H1 (cell line): ENCODE measurements around the gene CHST9. TPM values are rescaled to one million over a fixed set of nuclear protein-coding genes. Genes with fewer than 3 reads are reported as not detected.

Experiments used
- CTCF ChIA-PET: fragments of 300-600 bp; sonication (Branson Sonifier 250); formaldehyde crosslinking; loops from one replicate; lab custom pipeline; 2021; ENCODE audit not compliant: partially characterized antibody; lab: Charles Lee
- POLR2A ChIA-PET: fragments of 300-600 bp; sonication (Branson Sonifier 250); formaldehyde crosslinking; loops from one replicate; lab custom pipeline; 2021; ENCODE audit warnings: inconsistent platforms; ENCODE audit not compliant: partially characterized antibody; lab: Charles Lee
- DNase-seq, 2 experiments: peaks; one replicate each; pipeline versions ENCODE4 v3.0.0 to v3.0.0-alpha.2; 2010 to 2022; ENCODE audit warnings: low spot score in 2 of 2, low read depth in 1 of 2, mixed read lengths in 1 of 2
- FAIRE-seq: peaks from 2 replicates; lab custom pipeline; 2011; peaks lifted over from hg19 to GRCh38; lab: Jason Lieb, UNC
- H2AFZ ChIP-seq: 2 replicates; pipeline ENCODE4 v1.8.1; 2012; ENCODE audit warnings: low read length, inconsistent platforms
- H2AK5ac ChIP-seq: 2 replicates; pipeline ENCODE4 v1.6.1; 2013; ENCODE audit warnings: low read depth, low read length
- H2BK120ac ChIP-seq: replicated peaks from 2 replicates; pipeline ENCODE3; 2013; ENCODE audit warnings: low read depth, low read length, inconsistent platforms
- H2BK12ac ChIP-seq: 2 replicates; pipeline ENCODE4 v1.6.1; 2013; ENCODE audit warnings: low read depth, low read length
- H2BK15ac ChIP-seq: 2 replicates; pipeline ENCODE4 v1.6.1; 2013; ENCODE audit warnings: low read length
- H2BK20ac ChIP-seq: 2 replicates; pipeline ENCODE4 v1.6.1; 2013; ENCODE audit warnings: low read length
- H2BK5ac ChIP-seq: 2 replicates; pipeline ENCODE4 v1.6.1; 2013; ENCODE audit warnings: low read depth, low read length
- H3K14ac ChIP-seq: 2 replicates; pipeline ENCODE4 v1.6.1; 2013; ENCODE audit warnings: inconsistent platforms; ENCODE audit not compliant: insufficient read length
- H3K18ac ChIP-seq: 2 replicates; pipeline ENCODE4 v1.6.1; 2013; ENCODE audit warnings: low read length; ENCODE audit errors: extremely low read depth
- H3K23ac ChIP-seq: 2 replicates; pipeline ENCODE4 v1.6.1; 2013; ENCODE audit warnings: inconsistent platforms; ENCODE audit not compliant: insufficient read length
- H3K23me2 ChIP-seq: 2 replicates; pipeline ENCODE4 v1.6.1; 2013; ENCODE audit warnings: low read depth, low read length
- H3K27ac ChIP-seq: 2 replicates; pipeline ENCODE4 v1.6.1; 2011; ENCODE audit warnings: low read depth, low read length, inconsistent platforms
- H3K27me3 ChIP-seq, 4 experiments: replicated peaks in 1 of 4; 1 replicate in 1 of 4; 2 replicates in 3 of 4; pipeline versions ENCODE4 v1.6.1 to v1.8.1; 2011 to 2013; ENCODE audit warnings: low read length in 3 of 4, mild to moderate bottlenecking in 3 of 4, inconsistent platforms in 2 of 4, mixed read lengths in 2 of 4, moderate library complexity in 1 of 4; ENCODE audit not compliant: control insufficient read depth in 3 of 4, insufficient read depth in 3 of 4; ENCODE audit errors: extremely low read depth in 1 of 4
- H3K36me3 ChIP-seq, 4 experiments: 2 replicates each; pipeline versions ENCODE4 v1.6.1 to v1.8.1; 2011 to 2013; ENCODE audit warnings: mild to moderate bottlenecking in 4 of 4, low read length in 3 of 4, moderate library complexity in 2 of 4, control low read depth in 1 of 4, inconsistent platforms in 1 of 4; ENCODE audit not compliant: insufficient read depth in 4 of 4, control insufficient read depth in 2 of 4
- H3K4ac ChIP-seq: replicated peaks from 2 replicates; pipeline ENCODE3; 2013; ENCODE audit warnings: low read length, low read depth, mixed read lengths, inconsistent platforms; ENCODE audit not compliant: insufficient read length
- H3K4me1 ChIP-seq, 4 experiments: replicated peaks in 1 of 4; 1 replicate in 1 of 4; 2 replicates in 3 of 4; pipeline versions ENCODE4 v1.6.1 to v1.8.1; 2011 to 2013; ENCODE audit warnings: low read length in 3 of 4, inconsistent platforms in 2 of 4, mixed read lengths in 1 of 4; ENCODE audit not compliant: insufficient read depth in 4 of 4, control insufficient read depth in 3 of 4
- H3K4me2 ChIP-seq, 2 experiments: 2 replicates each; pipeline versions ENCODE4 v1.6.1 to v1.8.1; 2011 to 2013; ENCODE audit warnings: low read depth in 2 of 2, low read length in 2 of 2, control low read depth in 1 of 2, inconsistent platforms in 1 of 2, mild to moderate bottlenecking in 1 of 2; ENCODE audit not compliant: insufficient read depth in 1 of 2
- H3K4me3 ChIP-seq, 4 experiments: fragments of 200-600, 300-600 bp in 1 of 4; sonication (generic), shearing (Covaris generic), sonication (Bioruptor Twin) in 1 of 4; 2 replicates each; pipeline versions ENCODE4 v1.5.1 to v1.8.1; 2011 to 2016; ENCODE audit warnings: low read length in 4 of 4, low read depth in 3 of 4, control low read depth in 2 of 4, inconsistent platforms in 2 of 4, mild to moderate bottlenecking in 2 of 4, mixed read lengths in 1 of 4, moderate library complexity in 1 of 4; ENCODE audit not compliant: insufficient read depth in 2 of 4; ENCODE audit errors: extremely low read depth in 1 of 4
- H3K56ac ChIP-seq: replicated peaks from 2 replicates; pipeline ENCODE3; 2013; ENCODE audit warnings: low read depth, mild to moderate bottlenecking, mixed read lengths, low read length, inconsistent platforms; ENCODE audit not compliant: insufficient read length
- H3K79me1 ChIP-seq: 2 replicates; pipeline ENCODE4 v1.6.1; 2013; ENCODE audit warnings: low read depth, low read length, control low read depth
- H3K79me2 ChIP-seq, 2 experiments: 2 replicates each; pipeline versions ENCODE4 v1.6.1 to v1.8.1; 2012 to 2013; ENCODE audit warnings: low read length in 2 of 2, mild to moderate bottlenecking in 2 of 2, inconsistent platforms in 1 of 2; ENCODE audit not compliant: insufficient read depth in 2 of 2, control insufficient read depth in 1 of 2
- H3K9ac ChIP-seq, 4 experiments: replicated peaks in 1 of 4; 1 replicate in 1 of 4; 2 replicates in 3 of 4; pipeline versions ENCODE4 v1.6.1 to v1.8.1; 2011 to 2013; ENCODE audit warnings: low read depth in 3 of 4, low read length in 3 of 4, control low read depth in 2 of 4, mild to moderate bottlenecking in 2 of 4, moderate library complexity in 2 of 4, inconsistent platforms in 1 of 4; ENCODE audit errors: extremely low read depth in 1 of 4
- H3K9me3 ChIP-seq, 2 experiments: 2 replicates each; pipeline versions ENCODE4 v1.6.1 to v1.8.1; 2012 to 2013; ENCODE audit warnings: mild to moderate bottlenecking in 2 of 2, moderate library complexity in 2 of 2, control low read depth in 1 of 2, inconsistent platforms in 1 of 2, low read depth in 1 of 2, low read length in 1 of 2, mixed read lengths in 1 of 2; ENCODE audit not compliant: insufficient read depth in 2 of 2
- H4K20me1 ChIP-seq, 2 experiments: replicated peaks in 1 of 2; 2 replicates each; pipeline versions ENCODE3 to v1.8.1; 2011 to 2013; ENCODE audit warnings: inconsistent platforms in 2 of 2, low read length in 2 of 2, mild to moderate bottlenecking in 1 of 2; ENCODE audit not compliant: insufficient read depth in 2 of 2, control insufficient read depth in 1 of 2
- H4K5ac ChIP-seq: 2 replicates; pipeline ENCODE4 v1.6.1; 2013; ENCODE audit warnings: low read length, low read depth, mixed read lengths, inconsistent platforms; ENCODE audit not compliant: insufficient read length
- H4K8ac ChIP-seq: 2 replicates; pipeline ENCODE4 v1.8.0; 2013; ENCODE audit warnings: mild to moderate bottlenecking, moderate library complexity, low read length, inconsistent platforms; ENCODE audit not compliant: insufficient read depth; ENCODE audit errors: extremely low read depth
- H4K91ac ChIP-seq: replicated peaks from 2 replicates; pipeline ENCODE3; 2013; ENCODE audit warnings: low read length, mixed read lengths, inconsistent platforms; ENCODE audit not compliant: insufficient read length
- ASH2L ChIP-seq: fragments of 200-600, 300-600 bp; sonication (generic); IDR thresholded peaks from one replicate; pipeline ENCODE4 v1.7.1; 2017; ENCODE audit warnings: low read length
- CREB1 ChIP-seq: IDR thresholded peaks from 2 replicates; pipeline ENCODE4 v1.6.1; 2012; ENCODE audit warnings: inconsistent platforms
- HDAC2 ChIP-seq, 2 experiments: fragments of 300-600 bp in 1 of 2; sonication (generic) in 1 of 2; IDR thresholded peaks; 2 replicates each; pipeline ENCODE4 v1.6.1; 2011 to 2012; ENCODE audit warnings: low read depth in 2 of 2, low read length in 2 of 2, mild to moderate bottlenecking in 2 of 2, moderate library complexity in 2 of 2, borderline replicate concordance in 1 of 2, inconsistent platforms in 1 of 2
- SP1 ChIP-seq: IDR thresholded peaks from 2 replicates; pipeline ENCODE4 v1.6.1; 2011; ENCODE audit warnings: low read depth, low read length
- SRF ChIP-seq: IDR thresholded peaks from 2 replicates; pipeline ENCODE4 v1.6.1; 2011; ENCODE audit warnings: mild to moderate bottlenecking, low read depth, low read length, moderate library complexity
- TCF12 ChIP-seq: IDR thresholded peaks from 2 replicates; pipeline ENCODE4 v1.6.1; 2011; ENCODE audit warnings: low read depth, mild to moderate bottlenecking, low read length
- polyA plus RNA-seq, 7 experiments: library from polyadenylated mRNA; depleted of rRNA in 3 of 7; stranded (reverse) in 5 of 7; unstranded in 2 of 7; fragments of >200 nt in 5 of 7; fragments of 200-250 nt in 2 of 7; gene quantifications; 1 replicate in 5 of 7; 2 replicates in 1 of 7; 4 replicates in 1 of 7; pipeline versions ENCODE4 v1.2.1 to v1.2.3, GENCODE V29; 2011 to 2013; ENCODE audit warnings: missing spikeins in 2 of 7, mixed read lengths in 2 of 7
- total RNA-seq: library from RNA; stranded (reverse); fragmentation: NEBNext Ultra II Directional; extraction: Animal tissue kit (Norgen Biotek cat#: 25700); gene quantifications from 2 replicates; pipeline ENCODE4 v1.2.1, GENCODE V29; 2021

Gene CHST9
- total and polyA plus RNA-seq, 2 of the 8 experiments (the other 6 are each of a cell fraction or from before 2014, with no cell fraction given): 3.2 to 24.3 TPM

GRCh38 chr18:27178424-27178823, 6.7 kb downstream of the CHST9 start:
- Histone ChIP-seq H3K9ac (no peak overlapping the region), H3K23me2 (no peaks in the 10 kb centered on the region; the same call in 1 of the 2 replicates), H3K9me3 (no peaks in the 10 kb centered on the region), H2BK5ac (no peak overlapping the region), H2BK15ac (no peak overlapping the region), H4K5ac (no peak overlapping the region), H3K56ac (no peak overlapping the region), H3K27me3 (no peaks in the 10 kb centered on the region), H4K8ac (no peak overlapping the region), H2AK5ac (no peak overlapping the region), H2BK12ac (no peak overlapping the region), H3K36me3 (no peaks in the 10 kb centered on the region), H2BK20ac (no peak overlapping the region), H3K23ac (no peak overlapping the region), H3K27ac (no peak overlapping the region), H4K20me1 (no peaks in the 10 kb centered on the region), H3K4ac (no peak overlapping the region), H3K79me2 (peaks cover 0 to 71% of the 10 kb centered on the region in 2 experiments; a peak in 2 of 4 replicates), H3K79me1 (0 out of 2 replicates have a peak, but pooled peaks cover 3% of the 10 kb centered on the region), H4K91ac (no peak overlapping the region), H3K18ac (no peak overlapping the region), H3K4me3 (no peak overlapping the region), H3K4me2 (no peak overlapping the region), H2AFZ (no peak overlapping the region), H2BK120ac (no peak overlapping the region), H3K14ac (no peak overlapping the region), H3K4me1 (peaks cover 0 to 12% (median 6%) of the 10 kb centered on the region in 4 experiments; a peak in 4 of 7 replicates)
- POLR2A ChIA-PET: no interaction called here
- DNase-seq (no peak), FAIRE-seq (no peak)
- TF ChIP-seq CREB1 (no peak), SRF (no peak), ASH2L (no peak), TCF12 (no peak), HDAC2 (IDR thresholded peaks at IDR 0.05; ENCODE audit: borderline replicate concordance in 1 of 2, low read depth in 2 of 2, low read length in 2 of 2) (no peak), SP1 (no peak)
- CTCF ChIA-PET: interaction anchor here (0.6 kb wide), 2 partner anchors 64 to 1673 kb away, joined by 3 read pairs; no protein-coding TSS in a partner anchor
